ENCODE data around the gene SH3D21. TPM values are rescaled to one million over a fixed set of nuclear protein-coding genes. Genes with fewer than 3 reads are reported as not detected.

Gene SH3D21
- total RNA-seq, 4 donors from 2014 or later: 0.10 to 1.4 (median 0.46) TPM

- Histone ChIP-seq H3K4me3 (no peak overlapping the region), H3K27me3 (no peaks in the 10 kb centered on the region), H3K9me3 (no peaks in the 10 kb centered on the region), H3K36me3 (no peaks in the 10 kb centered on the region), H3K27ac (peak overlapping the region; percentile 68 to 92 (median 82)), H3K4me1 (peaks cover 83 to 86% of the 10 kb centered on the region in 2 donors)
- ATAC-seq (no peak), DNase-seq (no peak)
- no peak for TF ChIP-seq CTCF (IDR thresholded peaks at IDR 0.05 in 4 of 5, conservative IDR thresholded peaks at IDR 0.05 in 1 of 5)
- no peak for TF ChIP-seq POLR2A (IDR thresholded peaks at IDR 0.05)
- intact Hi-C loops (cut with DNase I; ENCODE audit: low total_unique reads) (no loop called here), in situ Hi-C loops (cut with MboI; ENCODE audit: low sequenced_read_pairs in 4 of 4) (no loop called here)
Observed at GRCh38 chr1:36268981-36269380, 37.2 kb upstream of the SH3D21 start.

DNA sequence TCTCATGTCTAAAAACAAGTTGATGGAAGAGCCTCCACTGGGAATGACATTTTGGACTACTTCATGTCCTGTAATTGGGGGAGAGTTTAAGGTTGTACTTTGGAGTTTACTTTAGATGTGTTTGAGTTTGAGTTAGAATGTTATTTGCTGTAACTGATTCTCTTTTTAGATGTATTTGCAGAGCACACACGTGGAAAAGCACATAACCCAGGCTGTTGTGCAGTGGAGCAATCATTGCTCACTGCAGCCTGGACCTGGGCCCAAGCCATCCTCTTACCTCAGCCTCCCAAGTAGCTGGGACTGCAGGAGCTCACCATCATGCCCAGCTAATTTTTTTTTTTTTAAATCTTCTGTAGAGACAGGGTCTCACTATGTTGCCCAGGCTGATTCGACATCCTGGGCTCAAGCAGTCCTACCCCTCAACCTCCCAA lies 36.7 kb upstream of the SH3D21 start:
- H3K36me3 ChIP-seq: no peaks in the 10 kb centered on the region
- DNase-seq (peak in 1 of 2 donors; percentile 54), ATAC-seq (peak; percentile 35 to 39)
- H3K27ac ChIP-seq: peak overlapping the region; percentile 68 to 92 (median 82)
- H3K9me3 ChIP-seq: no peaks in the 10 kb centered on the region
- in situ Hi-C loops (cut with MboI; ENCODE audit: low sequenced_read_pairs in 4 of 4): no loop called here
- intact Hi-C loops (cut with DNase I; ENCODE audit: low total_unique reads): no loop called here
- H3K27me3 ChIP-seq: no peaks in the 10 kb centered on the region
- H3K4me1 ChIP-seq: peaks cover 78 to 82% of the 10 kb centered on the region in 2 donors
- TF ChIP-seq CTCF (IDR thresholded peaks at IDR 0.05 in 4 of 5, conservative IDR thresholded peaks at IDR 0.05 in 1 of 5) (no peak), POLR2A (IDR thresholded peaks at IDR 0.05) (no peak)
- H3K4me3 ChIP-seq: no peak overlapping the region

- Histone ChIP-seq H3K9me3 (no peaks in the 10 kb centered on the region), H3K36me3 (no peaks in the 10 kb centered on the region), H3K4me3 (no peak overlapping the region), H3K27ac (peak overlapping the region; percentile 68 to 92 (median 82)), H3K27me3 (no peaks in the 10 kb centered on the region), H3K4me1 (peaks cover 44 to 69% of the 10 kb centered on the region in 2 donors)
- in situ Hi-C loops (cut with MboI; ENCODE audit: low sequenced_read_pairs in 4 of 4) (no loop called here), intact Hi-C loops (cut with DNase I; ENCODE audit: low total_unique reads) (no loop called here)
- ATAC-seq (no peak), DNase-seq (no peak)
- TF ChIP-seq POLR2A (IDR thresholded peaks at IDR 0.05) (no peak), CTCF (IDR thresholded peaks at IDR 0.05 in 4 of 5, conservative IDR thresholded peaks at IDR 0.05 in 1 of 5) (no peak)
Observed at GRCh38 chr1:36273024-36273423, 33.1 kb upstream of the SH3D21 start.

GRCh38 chr1:36274201-36274600 lies 32.0 kb upstream of the SH3D21 start:
- Histone ChIP-seq H3K36me3 (no peaks in the 10 kb centered on the region), H3K27me3 (no peaks in the 10 kb centered on the region), H3K9me3 (no peaks in the 10 kb centered on the region), H3K27ac (peak overlapping the region; percentile 27 to 92 (median 80)), H3K4me1 (peaks cover 42 to 69% of the 10 kb centered on the region in 2 donors), H3K4me3 (no peak overlapping the region)
- DNase-seq (no peak), ATAC-seq (no peak)
- intact Hi-C loops (cut with DNase I; ENCODE audit: low total_unique reads): no loop called here
- TF ChIP-seq CTCF (IDR thresholded peaks at IDR 0.05 in 4 of 5, conservative IDR thresholded peaks at IDR 0.05 in 1 of 5): no peak
- in situ Hi-C loops (cut with MboI; ENCODE audit: low sequenced_read_pairs in 4 of 4): no loop called here

GRCh38 chr1:36276688-36277087 lies 29.5 kb upstream of the SH3D21 start:
- Histone ChIP-seq H3K4me1 (peaks cover 50 to 76% of the 10 kb centered on the region in 2 donors), H3K9me3 (no peaks in the 10 kb centered on the region), H3K27me3 (no peaks in the 10 kb centered on the region), H3K4me3 (no peak overlapping the region), H3K27ac (peak overlapping the region; percentile 89 to 92 (median 90)), H3K36me3 (no peaks in the 10 kb centered on the region)
- in situ Hi-C loops (cut with MboI; ENCODE audit: low sequenced_read_pairs in 4 of 4) (loop anchor here in 1 of 4 donors (25.0 kb wide), 1 partner anchor 89 kb away; no protein-coding TSS in a partner anchor), intact Hi-C loops (cut with DNase I; ENCODE audit: low total_unique reads) (no loop called here)
- no peak for ATAC-seq
- DNase-seq: no peak
- TF ChIP-seq POLR2A (IDR thresholded peaks at IDR 0.05): no peak
